ENCODE measurements around the gene CAMTA1. TPM values are rescaled to one million over a fixed set of nuclear protein-coding genes. Genes with fewer than 3 reads are reported as not detected.

CAMTA1 gene
- total and polyA plus RNA-seq, 9 of the 15 experiments (the other 6 are each of a cell fraction or from before 2014, with no cell fraction given), result 43.9 to 161 (median 65.9) TPM

GRCh38 chr1:7084232-7084894 is 299.1 kb downstream of the CAMTA1 start:
- ChIA-PET POLR2A (interaction anchor here (0.6 to 1.1 kb wide), 4 partner anchors 11 to 1225 kb away, joined by 3 to 5 read pairs (median 3); no protein-coding TSS in a partner anchor), CTCF (ENCODE audit: low intra/inter-chr PET ratio) (no interaction called here)
- Histone ChIP-seq H3K36me3 (ENCODE audit: control insufficient read depth, insufficient read depth, low read length) (no peaks in the 10 kb centered on the region), H3K79me2 (ENCODE audit: control insufficient read depth, insufficient read depth, low read length) (no peaks in the 10 kb centered on the region), H3K4me2 (ENCODE audit: insufficient read depth, low read length) (no peak overlapping the region), H3K27me3 (ENCODE audit: control insufficient read depth in 2 of 2, insufficient read depth in 2 of 2, low read length in 2 of 2) (peaks cover 7 to 44% of the 10 kb centered on the region in 2 experiments; a peak in 3 of 5 replicates), H3K9ac (ENCODE audit: insufficient read depth in 1 of 2, low read depth in 2 of 2, low read length in 2 of 2) (no peak overlapping the region), H2AFZ (ENCODE audit: low read depth, low read length) (no peak overlapping the region), H3K9me3 (replicated peaks; ENCODE audit: control insufficient read depth, insufficient read depth, low read depth, low read length) (no peaks in the 10 kb centered on the region), H3K4me1 (replicated peaks in 1 of 2; ENCODE audit: control insufficient read depth in 2 of 2, insufficient read depth in 2 of 2, low read length in 2 of 2) (peaks cover 0 to 2% of the 10 kb centered on the region in 2 experiments; a peak in 1 of 5 replicates), H3K9me1 (ENCODE audit: control insufficient read depth, insufficient read depth, low read length) (peaks cover 3% of the 10 kb centered on the region), H3K4me3 (no peak overlapping the region), H3K27ac (ENCODE audit: extremely low read depth, low read depth, low read length) (no peak overlapping the region), H4K20me1 (replicated peaks; ENCODE audit: control insufficient read depth, insufficient read depth, low read length) (peaks cover 3% of the 10 kb centered on the region; the same call in 1 of the 2 replicates)
- FAIRE-seq, result no peak
- 0% methylated on average over 17 of the region's 17 CpGs for WGBS (ENCODE audit: insufficient coverage, low coverage, missing lambda C conversion rate)
- TF ChIP-seq FUS (optimal IDR thresholded peaks at IDR 0.05; ENCODE audit: low read depth, low read length) (no peak), ZNF277 (CRISPR knock-in tag; IDR thresholded peaks at IDR 0.05; ENCODE audit: borderline replicate concordance) (no peak), ZFX (CRISPR knock-in tag; IDR thresholded peaks at IDR 0.05) (no peak), ZNF75A (CRISPR knock-in tag; IDR thresholded peaks at IDR 0.05) (no peak), NKRF (IDR thresholded peaks at IDR 0.05; ENCODE audit: borderline replicate concordance) (no peak), SETDB1 (IDR thresholded peaks at IDR 0.05; ENCODE audit: low read length) (no peak), KAT8 (IDR thresholded peaks at IDR 0.05; ENCODE audit: low read depth) (no peak), CBX1 (IDR thresholded peaks at IDR 0.05; ENCODE audit: low read depth) (no peak), ATF1 (CRISPR knock-in tag; IDR thresholded peaks at IDR 0.05) (no peak), ATF1 (tag; IDR thresholded peaks at IDR 0.05) (no peak), SRF (CRISPR knock-in tag; IDR thresholded peaks at IDR 0.05) (no peak), THRA (IDR thresholded peaks at IDR 0.05) (no peak), KAT2B (IDR thresholded peaks at IDR 0.05; ENCODE audit: low read depth, low read length) (no peak), ZFPM2 (CRISPR knock-in tag; IDR thresholded peaks at IDR 0.05) (no peak)
- no TSS peak for BruUV-seq (replicated peaks)
- intact Hi-C loops (cut with micrococcal nuclease) (no loop called here), in situ Hi-C loops (cut with MboI) (no loop called here)
- ATAC-seq, result no peak
- DNase-seq (ENCODE audit: extremely low read depth in 1 of 4, low spot score in 3 of 4), result no peak
